ENCODE results near the gene CDK6.
"Not testable (repeated sequence)": the region's sequence is repeated elsewhere in the genome, so short reads cannot be mapped to it uniquely, and the experiment has no call there.

The CDK6 gene

DNA sequence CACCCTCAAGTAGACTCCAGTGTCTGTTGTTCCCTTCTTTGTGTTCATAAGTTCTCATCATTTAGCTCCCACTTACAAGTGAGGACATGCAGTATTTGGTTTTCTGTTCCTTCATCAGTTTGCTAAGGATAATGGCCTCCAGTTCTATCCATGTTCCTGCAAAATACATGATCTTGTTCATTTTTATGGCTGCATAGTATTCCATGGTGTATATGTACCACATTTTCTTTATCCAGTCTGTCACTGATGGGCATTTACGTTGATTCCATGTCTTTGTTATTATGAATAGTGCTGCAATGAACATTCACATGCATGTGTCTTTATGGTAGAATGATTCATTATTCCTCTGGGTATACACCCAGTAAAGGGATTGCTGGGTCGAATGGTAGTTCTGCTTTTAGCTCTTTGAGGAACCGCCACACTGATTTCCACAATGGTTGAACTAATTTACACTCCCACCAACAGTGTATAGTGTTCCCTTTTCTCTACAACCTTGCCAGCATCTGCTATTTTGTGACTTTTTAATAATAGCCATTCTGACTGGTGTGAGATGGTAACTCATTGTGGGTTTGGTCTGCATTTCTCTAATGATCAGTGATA, 79.0 kb downstream of the CDK6 start:
- not testable (repeated sequence) for DNase-seq

DNA sequence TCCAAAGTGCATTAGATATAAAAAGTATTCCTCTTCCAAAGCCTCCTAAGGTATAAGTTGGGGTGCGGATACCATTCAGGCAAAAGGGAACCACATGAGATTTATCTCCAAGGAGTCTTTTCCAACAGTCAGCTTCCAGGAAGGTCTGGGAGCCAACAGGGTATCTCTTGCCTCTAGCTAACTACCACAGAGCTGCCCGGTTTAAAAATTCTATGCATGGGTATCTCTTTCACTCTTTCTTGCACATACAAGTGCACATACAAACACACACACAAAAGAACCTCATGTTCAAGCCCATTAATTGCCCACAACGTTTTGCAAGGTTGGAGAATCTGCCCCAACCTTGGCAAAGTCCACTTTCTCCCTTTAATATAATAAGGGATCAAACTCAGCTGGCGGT, 80.7 kb downstream of the CDK6 start:
- DNase-seq, result no peak

GRCh38 chr7:92754919-92755581, 81.3 kb downstream of the CDK6 start:
- no peak for DNase-seq

GRCh38 chr7:92753614-92754013, 82.8 kb downstream of the CDK6 start:
- DNase-seq, result no peak

- DNase-seq, result no peak
These were observed 84.2 kb downstream of the CDK6 start for GRCh38 chr7:92751902-92752901.

DNA sequence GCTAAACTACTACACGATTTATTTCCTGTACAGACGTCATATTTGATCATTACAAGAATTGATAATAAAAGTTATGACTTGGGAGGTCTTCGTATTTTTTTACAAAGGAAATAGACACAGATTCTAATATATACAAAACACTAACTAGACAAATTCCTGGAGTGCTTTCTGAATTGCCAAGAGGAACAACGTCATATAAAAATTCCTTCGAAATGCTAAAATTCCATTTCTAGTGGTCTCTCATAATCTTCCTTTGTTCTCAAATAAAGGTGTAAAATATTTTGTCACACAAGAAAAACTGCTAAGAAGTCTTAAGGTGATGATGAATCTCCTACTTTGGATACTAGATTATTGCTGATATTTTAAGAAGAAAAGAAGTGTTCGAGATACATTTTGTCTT, 85.4 kb downstream of the CDK6 start:
- DNase-seq, result no peak

DNA sequence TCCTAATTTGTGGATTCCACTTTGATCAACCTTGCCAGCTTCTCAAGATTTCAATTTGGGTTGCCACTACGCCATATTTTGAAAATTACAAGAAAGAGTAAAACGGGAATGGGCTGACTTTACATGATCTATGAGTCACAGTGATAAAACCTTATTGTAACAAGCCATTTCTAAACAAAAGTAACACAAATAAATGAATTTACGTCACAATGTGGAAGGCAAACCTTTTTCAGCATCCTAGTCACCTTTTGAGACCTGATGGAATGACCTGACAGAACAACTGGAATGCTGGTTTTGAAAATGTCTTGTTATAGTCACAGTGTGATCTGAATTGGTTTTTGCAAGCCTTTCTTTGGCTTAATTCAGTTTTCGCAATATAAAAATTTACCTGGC, 85.9 kb downstream of the CDK6 start:
- no peak for DNase-seq

- no peak for DNase-seq
These were observed 86.4 kb downstream of the CDK6 start for GRCh38 chr7:92749832-92750446.

DNA sequence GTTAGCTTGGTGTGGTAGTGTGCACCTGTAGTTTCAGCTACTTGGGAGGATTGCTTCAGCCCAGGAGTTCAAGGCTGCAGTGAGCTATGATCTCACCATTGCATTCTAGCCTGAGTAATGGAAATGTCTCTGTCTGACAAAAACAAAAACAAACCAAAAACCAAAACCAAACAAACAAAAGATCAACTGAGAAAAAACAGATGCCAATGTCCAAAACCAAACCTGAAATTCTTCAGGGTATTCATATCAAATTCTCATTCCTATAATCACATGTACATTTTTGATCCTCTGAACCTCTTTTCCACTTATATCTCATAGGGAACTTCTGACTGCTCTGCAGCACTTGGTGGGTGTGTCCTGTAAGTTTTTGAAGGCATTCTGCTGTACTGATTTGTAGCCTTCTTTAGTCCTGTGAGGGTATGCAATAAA, 87.0 kb downstream of the CDK6 start:
- DNase-seq, result no peak

DNA sequence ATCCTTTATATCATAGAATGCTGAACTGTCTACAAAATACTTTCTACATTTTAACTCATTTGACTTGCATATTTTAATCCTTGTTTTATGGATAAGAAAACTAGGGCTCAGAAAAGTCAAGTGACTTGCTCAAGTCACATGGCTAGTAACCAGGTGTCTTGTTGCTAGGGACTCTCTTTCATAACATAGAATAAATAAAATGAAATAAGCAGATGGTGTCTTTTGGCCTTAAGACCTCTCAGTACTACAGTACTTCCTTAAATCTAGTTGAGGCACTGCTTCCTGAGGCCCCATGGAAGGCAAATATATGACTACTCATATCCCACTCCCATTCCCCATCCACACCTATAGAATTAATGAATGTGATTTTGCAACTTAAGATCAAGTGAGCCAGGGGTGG, 87.9 kb downstream of the CDK6 start:
- no peak for DNase-seq

- no peak for DNase-seq
These were observed 89.1 kb downstream of the CDK6 start for GRCh38 chr7:92747041-92747835.

GRCh38 chr7:92745241-92745640, 91.1 kb downstream of the CDK6 start:
- no peak for DNase-seq

DNA sequence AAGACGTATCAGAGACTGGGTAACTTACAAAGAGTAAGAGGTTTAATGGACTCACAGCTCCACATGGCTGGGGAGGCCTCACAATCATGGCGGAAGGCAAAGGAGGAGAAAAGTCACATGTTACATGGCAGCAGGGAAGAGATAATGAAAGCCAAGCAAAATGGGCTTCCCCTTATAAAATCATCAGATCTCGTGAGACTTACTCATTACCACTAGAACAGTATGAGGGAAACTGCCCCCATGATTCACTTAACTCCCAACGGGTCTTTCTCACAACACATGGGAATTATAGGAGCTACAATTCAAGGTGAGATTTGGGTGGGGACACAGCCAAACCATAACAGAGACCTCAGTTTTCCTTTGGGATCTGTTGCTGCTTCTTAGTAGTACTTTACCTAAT, 92.2 kb downstream of the CDK6 start:
- DNase-seq, result not testable (repeated sequence)

GRCh38 chr7:92742186-92742585, 94.2 kb downstream of the CDK6 start:
- DNase-seq, result no peak

- DNase-seq, result no peak
These were observed 95.7 kb downstream of the CDK6 start for GRCh38 chr7:92740700-92741126.

DNA sequence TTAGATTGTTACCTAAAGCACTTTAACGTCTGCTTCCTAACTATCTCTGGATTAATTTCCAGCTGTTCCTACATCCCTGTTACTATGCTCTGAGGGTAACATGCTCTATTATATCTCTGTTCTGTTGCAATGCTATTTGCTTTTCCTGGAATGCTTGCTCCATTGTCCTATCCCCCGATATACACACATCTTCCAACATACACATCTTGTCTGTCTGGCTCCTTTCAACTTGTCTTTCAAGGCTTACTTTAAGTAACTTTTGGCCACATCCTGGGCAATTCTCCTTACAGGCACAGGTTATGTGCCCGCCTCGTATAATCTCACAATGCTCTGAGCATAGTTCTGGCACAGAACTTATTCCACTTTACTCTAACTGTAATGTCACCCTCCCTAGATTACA, 96.2 kb downstream of the CDK6 start:
- no peak for DNase-seq

GRCh38 chr7:92739091-92739490, 97.3 kb downstream of the CDK6 start:
- no peak for DNase-seq

- DNase-seq, result no peak
These were observed 98.7 kb downstream of the CDK6 start for GRCh38 chr7:92737706-92738105.

GRCh38 chr7:92736870-92737269, 99.5 kb downstream of the CDK6 start:
- DNase-seq, result no peak

DNA sequence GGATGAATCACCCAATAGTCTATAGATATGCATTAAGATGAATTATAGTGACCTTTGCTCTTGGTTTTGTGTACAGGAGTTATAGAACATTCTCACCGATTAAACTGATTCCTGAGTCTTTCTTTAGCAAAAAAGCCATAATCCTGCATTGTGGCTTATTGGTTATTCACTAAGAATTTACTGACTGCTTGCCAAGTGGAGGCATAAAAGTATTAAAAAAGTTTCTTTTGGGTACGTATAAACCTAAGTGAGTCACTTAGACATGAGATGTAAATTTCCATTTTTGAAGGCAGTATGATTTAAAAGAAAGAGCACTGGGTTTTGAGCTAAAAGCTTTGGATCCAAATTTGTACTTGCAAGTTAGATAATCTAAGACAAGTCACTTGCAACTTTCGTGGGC, 100.7 kb downstream of the CDK6 start:
- DNase-seq, result no peak

DNA sequence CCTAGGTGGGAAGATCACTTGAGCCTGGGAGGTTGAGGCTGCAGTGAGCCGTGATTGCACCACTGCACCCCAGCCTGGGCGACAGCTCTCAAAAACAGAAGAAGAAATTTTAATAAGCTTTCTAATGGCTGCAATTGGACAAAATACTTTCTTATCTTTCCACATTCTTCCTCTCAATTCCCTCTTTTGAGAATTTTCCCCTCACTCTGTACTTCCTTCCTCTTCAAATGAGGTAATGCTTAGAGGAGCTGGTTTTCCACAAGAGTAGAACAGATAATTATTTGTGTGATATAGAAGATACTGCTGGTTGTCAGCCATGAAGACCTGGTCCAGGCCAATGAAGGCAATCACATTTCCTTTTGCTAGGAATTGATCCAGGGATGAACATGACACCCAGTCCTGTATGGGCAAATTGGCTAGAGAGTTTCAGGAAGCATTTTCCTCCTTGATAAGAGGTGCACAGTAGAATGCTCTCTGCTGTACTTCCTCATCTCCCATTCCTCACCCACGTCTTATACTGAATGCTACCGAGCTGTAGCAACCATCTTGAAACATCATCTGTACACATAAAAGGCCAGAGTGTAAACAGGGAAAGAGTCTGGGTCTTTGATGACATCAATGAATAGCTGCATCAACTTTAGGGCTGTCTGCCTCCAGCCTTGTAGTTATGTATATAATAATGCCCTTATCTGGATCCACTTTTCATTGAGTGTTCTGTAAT, 103.9 kb downstream of the CDK6 start:
- no peak for DNase-seq
